Body of pancreas (tissue), 4 donors: ENCODE data around the gene RPL6. TPM values are rescaled to one million over a fixed set of nuclear protein-coding genes. Genes with fewer than 3 reads are reported as not detected.
"Not testable (repeated sequence)": the region's sequence is repeated elsewhere in the genome, so short reads cannot be mapped to it uniquely, and the experiment has no call there.

ENCODE experiments used
- ATAC-seq: fragments of 150-250 bp; one replicate; pipeline ENCODE4 v1.9.1; 2016
- DNase-seq, 4 donors: peaks; one replicate each; pipeline ENCODE4 v3.0.0-alpha.2; 2019
- H3K27ac ChIP-seq, 4 donors: fragments of 200-600 bp; sonication (generic); 1 replicate in 3 of 4; 2 replicates in 1 of 4; pipeline versions ENCODE4 v1.5.1 to v1.6.1; 2016 to 2019; ENCODE audit warnings: mild to moderate bottlenecking in 1 of 4, mixed read lengths in 1 of 4, moderate library complexity in 1 of 4
- H3K27me3 ChIP-seq, 2 donors: fragments of 200-600 bp; sonication (generic); one replicate each; pipeline ENCODE4 v1.6.0; 2016; ENCODE audit warnings: mild to moderate bottlenecking in 1 of 2
- H3K36me3 ChIP-seq, 2 donors: fragments of 200-600 bp; sonication (generic); replicated peaks in 1 of 2; 2 replicates each; pipeline ENCODE4 v1.5.1; 2016; ENCODE audit warnings: low read depth in 2 of 2; ENCODE audit not compliant: insufficient read depth in 1 of 2
- H3K4me1 ChIP-seq: fragments of 200-600 bp; sonication (generic); one replicate; pipeline ENCODE4 v1.6.0; 2016
- H3K4me3 ChIP-seq, 2 donors: fragments of 200-600 bp; sonication (generic); 1 replicate in 1 of 2; 2 replicates in 1 of 2; pipeline ENCODE4 v1.5.1; 2016 to 2019
- H3K9me3 ChIP-seq, 3 donors: fragments of 200-600 bp; sonication (generic); 1 replicate in 2 of 3; 2 replicates in 1 of 3; pipeline ENCODE4 v1.5.1; 2016
- CTCF ChIP-seq, 7 experiments: fragments of 450-650 bp in 4 of 7; fragments of 200-600 bp in 3 of 7; sonication (generic) in 3 of 7; IDR thresholded peaks; one replicate each; pipeline ENCODE4 v1.5.1; 2016 to 2019; ENCODE audit warnings: antibody characterized with exemption in 7 of 7
- POLR2A ChIP-seq, 3 donors: fragments of 450-650 bp; IDR thresholded peaks; one replicate each; pipeline ENCODE4 v1.6.1; 2016; ENCODE audit warnings: antibody characterized with exemption in 3 of 3, mild to moderate bottlenecking in 2 of 3
- WGBS, 2 donors: methylation state at CpG; one replicate each; pipeline ENCODE4 v1.1.5; 2017; 5-methylcytosine and 5-hydroxymethylcytosine counted together
- intact Hi-C: fragments of 100-400 bp; cut with DNase I; formaldehyde crosslinking; loops from one replicate; pipeline ENCODE4 v1.15.1; 2023
- total RNA-seq, 2 donors: library from RNA; depleted of rRNA; stranded (reverse); fragments of >200 nt; gene quantifications; one replicate each; pipeline ENCODE4 v1.1.0, GENCODE V29; 2016

RPL6 gene
- total RNA-seq, 2 donors from 2014 or later = 864 to 931 TPM

- no peaks in the 10 kb centered on the region for H3K36me3 ChIP-seq
- H3K9me3 ChIP-seq = no peaks in the 10 kb centered on the region
- H3K27ac ChIP-seq = no peak overlapping the region
- ATAC-seq (no peak), DNase-seq (no peak)
- H3K4me1 ChIP-seq = no peaks in the 10 kb centered on the region
- H3K27me3 ChIP-seq = no peaks in the 10 kb centered on the region
- H3K4me3 ChIP-seq = no peak overlapping the region
- TF ChIP-seq POLR2A (IDR thresholded peaks at IDR 0.05) = no peak
- no peak for TF ChIP-seq CTCF (IDR thresholded peaks at IDR 0.05)
- intact Hi-C loops = no loop called here
These were observed 30.4 kb upstream of the RPL6 start for GRCh38 chr12:112439769-112440168.

GRCh38 chr12:112438645-112439044 lies 29.2 kb upstream of the RPL6 start:
- H3K9me3 ChIP-seq, H3K4me1 ChIP-seq, H3K4me3 ChIP-seq, DNase-seq, ATAC-seq, H3K27ac ChIP-seq, H3K27me3 ChIP-seq, H3K36me3 ChIP-seq, intact Hi-C loops: not testable (repeated sequence)
- WGBS, 2 donors = 90 to 93% methylated on average over 1 of the region's 1 CpG

DNA sequence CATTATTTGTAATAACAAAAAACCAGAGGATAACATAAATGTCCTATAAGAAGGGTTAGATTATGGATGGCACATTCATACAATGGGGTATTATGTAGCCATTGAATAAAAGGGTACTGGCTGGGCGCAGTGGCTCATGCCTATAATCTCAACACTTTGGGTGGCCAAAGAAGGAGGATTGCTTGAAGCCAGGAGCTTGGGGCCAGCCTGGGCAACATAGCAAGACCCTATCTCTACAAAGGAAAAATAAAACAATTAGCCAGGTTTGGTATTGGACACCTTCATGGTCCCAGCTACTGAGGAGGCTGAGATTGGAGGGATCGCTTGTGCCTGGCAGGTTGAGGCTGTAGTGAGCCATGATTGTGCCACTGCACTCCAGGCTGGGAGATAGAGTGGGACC lies 24.1 kb upstream of the RPL6 start:
- no peaks in the 10 kb centered on the region for H3K4me1 ChIP-seq
- DNase-seq (no peak), ATAC-seq (no peak)
- WGBS, 2 donors = 98% methylated on average over 2 of the region's 2 CpGs
- no peaks in the 10 kb centered on the region for H3K27me3 ChIP-seq
- intact Hi-C loops = no loop called here
- H3K4me3 ChIP-seq = no peak overlapping the region
- TF ChIP-seq POLR2A (IDR thresholded peaks at IDR 0.05) = no peak
- no peak for TF ChIP-seq CTCF (IDR thresholded peaks at IDR 0.05)
- H3K9me3 ChIP-seq = no peaks in the 10 kb centered on the region
- H3K36me3 ChIP-seq = no peaks in the 10 kb centered on the region
- H3K27ac ChIP-seq = no peak overlapping the region

GRCh38 chr12:112431965-112432364 lies 22.6 kb upstream of the RPL6 start:
- WGBS, 2 donors = 82 to 87% methylated on average over 3 of the region's 3 CpGs
- intact Hi-C loops = no loop called here
- H3K27ac ChIP-seq = no peak overlapping the region

DNA sequence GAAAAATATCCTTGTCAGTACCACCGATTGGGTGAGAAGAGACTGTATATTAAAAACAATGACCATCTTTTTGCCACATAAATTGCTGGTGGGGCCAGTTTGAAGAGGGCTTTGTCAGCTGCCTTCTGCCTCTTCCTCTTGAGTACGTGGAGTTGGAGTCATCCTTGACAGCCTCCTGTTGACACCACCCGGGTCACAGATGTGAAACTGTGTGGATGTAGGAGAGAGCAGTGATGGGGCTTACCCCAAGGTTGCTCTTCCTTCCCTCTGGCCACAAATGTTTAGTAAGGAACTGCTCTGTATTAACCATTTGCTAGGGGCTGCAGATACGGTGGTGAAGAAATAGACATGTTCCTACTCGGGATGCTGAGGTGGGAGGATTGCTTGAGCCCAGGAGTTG lies 21.5 kb upstream of the RPL6 start:
- DNase-seq = no peak
- no peaks in the 10 kb centered on the region for H3K9me3 ChIP-seq
- TF ChIP-seq CTCF (IDR thresholded peaks at IDR 0.05) (no peak), POLR2A (IDR thresholded peaks at IDR 0.05) (no peak)
- intact Hi-C loops = no loop called here
- H3K4me3 ChIP-seq = no peak overlapping the region
- no peaks in the 10 kb centered on the region for H3K4me1 ChIP-seq
- WGBS, 2 donors = 66 to 92% methylated on average over 4 to 5 of the region's 5 CpGs
- no peaks in the 10 kb centered on the region for H3K36me3 ChIP-seq
- H3K27me3 ChIP-seq = no peaks in the 10 kb centered on the region
- ATAC-seq = no peak
- H3K27ac ChIP-seq = no peak overlapping the region

More at GRCh38 chr12:112431965-112432364, 22.6 kb upstream of the RPL6 start:
- Histone ChIP-seq H3K4me3 (no peak overlapping the region), H3K4me1 (no peaks in the 10 kb centered on the region), H3K9me3 (no peaks in the 10 kb centered on the region), H3K36me3 (no peaks in the 10 kb centered on the region), H3K27me3 (no peaks in the 10 kb centered on the region)
- ATAC-seq (no peak), DNase-seq (no peak)
- no peak for TF ChIP-seq POLR2A (IDR thresholded peaks at IDR 0.05)
- TF ChIP-seq CTCF (IDR thresholded peaks at IDR 0.05) = no peak
